ENCODE results near the gene RECQL5. TPM values are rescaled to one million over a fixed set of nuclear protein-coding genes. Genes with fewer than 3 reads are reported as not detected.

Gene RECQL5
- 12.5 and 20.2 TPM in 2 replicates for total RNA-seq

GRCh38 chr17:75666959-75667790, at the start of gene RECQL5, which contains the start of gene SAP30BP:
RECQL5 (minus strand) TSS chr17:75667154; CDS start chr17:75666557, 597 bp downstream.
SAP30BP (plus strand) TSS chr17:75667338; CDS start chr17:75667373, 35 bp downstream.

DNA sequence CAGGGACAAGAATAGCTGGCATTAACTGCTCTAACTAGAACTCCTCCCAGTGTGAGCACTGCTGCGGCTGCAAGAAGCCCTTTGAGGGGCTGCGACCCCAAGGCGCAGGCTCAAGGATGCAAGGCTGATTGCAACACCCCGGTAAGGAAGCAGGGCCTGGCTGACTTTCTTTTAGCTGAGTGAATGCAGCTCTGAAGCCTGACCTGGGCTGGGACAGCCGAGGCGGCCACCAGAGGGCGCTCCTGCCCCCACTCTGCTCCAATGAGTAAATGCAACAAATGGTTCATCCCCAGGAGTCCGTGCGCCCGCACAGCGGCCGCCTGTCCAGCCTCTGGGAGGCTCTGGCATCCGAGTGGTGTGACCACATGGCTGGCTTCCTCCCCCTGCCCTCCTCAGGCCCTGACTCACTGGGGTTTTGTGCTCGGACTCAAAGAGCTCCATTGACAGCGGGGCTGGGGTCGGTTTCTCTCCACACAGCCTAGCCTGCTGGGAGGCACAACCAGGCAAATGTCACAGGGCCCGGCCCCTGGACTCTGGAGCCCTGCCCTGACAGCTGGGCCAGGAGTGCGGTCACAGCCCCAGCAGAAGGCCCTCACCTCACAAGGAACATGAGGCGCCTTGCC, 34.0 kb downstream of the RECQL5 start, which contains the start of gene SMIM5:
Gene SMIM5 (plus strand): TSS at position 572 of the 623 bp plus-strand sequence. CDS start 6,768 bp downstream, outside the sequence.

GRCh38 chr17:75587675-75588595, 79.0 kb downstream of the RECQL5 start, which contains the start of gene MYO15B:
MYO15B (plus strand) TSS chr17:75587800; CDS start chr17:75588058, 258 bp downstream.

Other genes with a start within 250 kb of the RECQL5 start
- gene TMEM94, start 210.5 kb downstream of the RECQL5 start, total RNA-seq: 18.1 and 24.7 TPM in 2 replicates
- gene CASKIN2, start 151.6 kb downstream of the RECQL5 start, total RNA-seq: 7.9 and 8.3 TPM in 2 replicates
- 11.2 and 13.6 TPM in 2 replicates for gene TSEN54, start 150.6 kb downstream of the RECQL5 start, total RNA-seq
- 1.5 and 2.8 TPM in 2 replicates for gene LLGL2, start 141.5 kb downstream of the RECQL5 start, total RNA-seq
- gene MYO15B, start 79.4 kb downstream of the RECQL5 start, total RNA-seq: 1.5 and 7.2 TPM in 2 replicates
- gene SMIM5, start 33.7 kb downstream of the RECQL5 start, total RNA-seq: not detected in 2 replicates
- gene SAP30BP, start 184 bp upstream of the RECQL5 start, total RNA-seq: 68.8 and 81.1 TPM in 2 replicates
- 1.1 and 10.0 TPM in 2 replicates for gene ITGB4, start 54.3 kb upstream of the RECQL5 start, total RNA-seq
- 83.8 and 87.3 TPM in 2 replicates for gene GALK1, start 98.0 kb upstream of the RECQL5 start, total RNA-seq
- gene UNK, start 117.7 kb upstream of the RECQL5 start, total RNA-seq: 9.3 and 14.5 TPM in 2 replicates
- gene UNC13D, start 177.2 kb upstream of the RECQL5 start, total RNA-seq: 3.4 TPM in 2 replicates
- gene WBP2, start 188.2 kb upstream of the RECQL5 start, total RNA-seq: 15.9 and 17.6 TPM in 2 replicates
- 33.8 and 34.9 TPM in 2 replicates for gene TRIM47, start 211.4 kb upstream of the RECQL5 start, total RNA-seq
- gene TRIM65, start 229.8 kb upstream of the RECQL5 start, total RNA-seq: 20.1 and 22.3 TPM in 2 replicates
- gene MRPL38, start 237.7 kb upstream of the RECQL5 start, total RNA-seq: 30.1 and 34.8 TPM in 2 replicates